DND-41 (cell line): Measurements from ENCODE around the gene CALHM5.

Experiments used
- EZH2 ChIP-seq: IDR thresholded peaks from 3 replicates; pipeline ENCODE4 v1.6.1; 2012; ENCODE audit warnings: borderline replicate concordance, low read depth, mild to moderate bottlenecking, moderate library complexity, low read length, inconsistent platforms; ENCODE audit not compliant: severe bottlenecking
- TF ChIP-seq, protein P1 (sequence below): IDR thresholded peaks from 2 replicates; pipeline ENCODE4 v1.5.1; 2012; ENCODE audit warnings: borderline replicate concordance, low read length, moderate library complexity, mild to moderate bottlenecking; ENCODE audit not compliant: poor library complexity, severe bottlenecking; ENCODE audit errors: extremely low read depth

DNA sequence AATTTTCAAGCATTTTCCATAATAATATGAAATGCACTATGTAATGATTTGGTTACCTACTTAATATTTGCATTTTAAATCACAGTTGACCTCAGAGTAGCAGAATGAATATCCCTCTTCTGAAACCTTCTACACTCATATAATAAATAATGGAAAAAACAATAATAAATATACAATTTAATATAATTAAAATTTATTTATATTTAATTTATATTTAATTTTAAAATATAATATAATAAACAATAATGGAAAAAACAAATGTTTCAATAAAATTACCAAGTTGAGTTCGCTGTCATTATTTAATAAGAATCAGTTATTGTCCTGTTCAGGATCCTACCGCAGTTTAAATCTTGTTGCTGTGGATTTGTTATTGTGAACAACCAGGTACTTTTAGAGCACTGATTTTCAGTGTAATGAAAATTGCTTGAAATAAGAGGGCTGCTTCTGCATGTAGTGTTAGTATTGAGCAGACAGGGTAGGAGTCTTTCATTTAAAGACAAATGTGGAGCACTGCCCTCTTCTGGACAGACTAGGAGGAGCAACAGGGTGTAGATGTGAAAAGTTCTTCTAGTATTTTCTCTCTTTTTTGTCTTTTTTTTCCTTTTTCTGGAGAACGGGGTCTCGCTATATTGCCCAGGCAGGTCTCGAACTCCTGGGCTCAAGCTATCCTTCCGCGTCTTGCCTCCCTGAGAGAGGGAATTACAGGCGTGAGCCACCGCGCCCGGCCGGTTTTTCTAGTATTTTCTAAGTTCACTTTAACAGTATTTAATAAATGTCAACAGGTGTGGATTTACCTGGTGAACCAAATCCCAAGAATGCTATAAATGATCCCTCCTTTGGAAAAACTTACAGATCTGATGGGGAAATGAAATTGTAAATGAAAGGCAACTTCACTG lies 20.5 kb downstream of the CALHM5 start:
- TF ChIP-seq, protein P1, sequence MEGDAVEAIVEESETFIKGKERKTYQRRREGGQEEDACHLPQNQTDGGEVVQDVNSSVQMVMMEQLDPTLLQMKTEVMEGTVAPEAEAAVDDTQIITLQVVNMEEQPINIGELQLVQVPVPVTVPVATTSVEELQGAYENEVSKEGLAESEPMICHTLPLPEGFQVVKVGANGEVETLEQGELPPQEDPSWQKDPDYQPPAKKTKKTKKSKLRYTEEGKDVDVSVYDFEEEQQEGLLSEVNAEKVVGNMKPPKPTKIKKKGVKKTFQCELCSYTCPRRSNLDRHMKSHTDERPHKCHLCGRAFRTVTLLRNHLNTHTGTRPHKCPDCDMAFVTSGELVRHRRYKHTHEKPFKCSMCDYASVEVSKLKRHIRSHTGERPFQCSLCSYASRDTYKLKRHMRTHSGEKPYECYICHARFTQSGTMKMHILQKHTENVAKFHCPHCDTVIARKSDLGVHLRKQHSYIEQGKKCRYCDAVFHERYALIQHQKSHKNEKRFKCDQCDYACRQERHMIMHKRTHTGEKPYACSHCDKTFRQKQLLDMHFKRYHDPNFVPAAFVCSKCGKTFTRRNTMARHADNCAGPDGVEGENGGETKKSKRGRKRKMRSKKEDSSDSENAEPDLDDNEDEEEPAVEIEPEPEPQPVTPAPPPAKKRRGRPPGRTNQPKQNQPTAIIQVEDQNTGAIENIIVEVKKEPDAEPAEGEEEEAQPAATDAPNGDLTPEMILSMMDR: peak; percentile 80
- no peak for TF ChIP-seq EZH2
